Measurements from ENCODE around the gene MRPL20.

MRPL20 gene

DNA sequence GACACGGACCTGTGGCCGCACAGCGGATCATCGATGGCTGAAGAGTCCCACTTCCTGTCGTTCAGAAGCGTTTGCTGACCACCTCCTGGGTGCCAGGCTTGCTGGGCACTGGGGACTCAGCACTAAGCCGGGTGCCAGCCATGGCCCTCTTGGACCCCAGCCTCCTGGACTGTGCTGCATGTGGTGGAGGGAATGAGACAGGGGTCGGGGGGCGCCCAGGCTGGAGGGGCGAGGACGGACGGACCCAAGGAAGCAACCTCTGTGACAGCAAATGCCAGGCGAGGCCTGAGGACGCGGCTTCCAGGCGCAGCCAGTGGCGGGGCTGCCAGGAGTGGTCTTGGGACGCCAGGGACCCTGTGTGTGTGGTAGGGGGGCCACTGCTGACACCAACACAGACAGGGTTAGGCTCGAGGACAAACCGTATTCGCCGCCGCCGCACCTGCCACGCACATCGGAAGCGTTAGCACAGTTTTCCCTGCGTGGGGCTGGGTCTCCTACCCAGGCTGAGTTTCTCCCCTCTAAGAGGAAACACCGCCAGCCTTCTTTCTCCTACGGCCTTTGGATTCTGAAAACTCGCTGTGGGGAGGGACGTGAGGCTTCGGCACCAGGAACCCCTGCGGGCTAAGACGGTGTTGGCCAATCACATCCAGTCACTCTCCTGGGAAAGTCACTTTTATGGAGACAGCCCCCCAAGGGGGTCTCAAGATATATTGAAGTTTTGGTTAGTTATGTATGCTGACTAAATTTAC lies 45.7 kb downstream of the MRPL20 start:
- DNase-seq (ENCODE audit: low spot score) = no peak

DNA sequence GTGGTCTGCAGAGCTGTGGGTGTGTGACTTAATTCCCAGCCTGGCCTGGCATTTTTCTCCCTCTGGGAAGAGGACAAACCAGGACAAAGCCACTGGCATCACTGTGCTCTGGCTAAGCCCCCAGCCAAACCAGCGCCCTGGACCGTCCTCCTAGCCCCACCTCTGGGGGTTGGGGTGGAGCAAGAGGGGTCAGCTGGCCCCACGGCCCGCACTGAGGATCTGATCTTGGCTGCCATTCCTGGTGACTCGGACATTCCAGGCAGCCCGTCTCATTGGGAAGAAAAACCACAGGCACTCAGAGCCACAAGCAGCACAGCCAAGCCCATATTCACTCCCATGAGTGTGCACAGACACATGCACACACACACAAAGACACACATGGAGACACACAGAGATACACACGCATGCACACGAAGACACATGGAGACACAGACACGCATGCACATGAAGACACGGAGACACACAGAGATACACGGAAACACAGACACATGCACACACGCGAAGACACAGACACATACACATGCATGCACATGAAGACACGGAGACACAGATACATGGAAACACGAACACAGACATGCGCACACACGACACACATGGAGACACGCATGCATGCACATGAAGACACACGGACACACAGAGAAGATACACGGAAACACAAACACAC lies 46.5 kb downstream of the MRPL20 start:
- DNase-seq (ENCODE audit: low spot score) = no peak

DNA sequence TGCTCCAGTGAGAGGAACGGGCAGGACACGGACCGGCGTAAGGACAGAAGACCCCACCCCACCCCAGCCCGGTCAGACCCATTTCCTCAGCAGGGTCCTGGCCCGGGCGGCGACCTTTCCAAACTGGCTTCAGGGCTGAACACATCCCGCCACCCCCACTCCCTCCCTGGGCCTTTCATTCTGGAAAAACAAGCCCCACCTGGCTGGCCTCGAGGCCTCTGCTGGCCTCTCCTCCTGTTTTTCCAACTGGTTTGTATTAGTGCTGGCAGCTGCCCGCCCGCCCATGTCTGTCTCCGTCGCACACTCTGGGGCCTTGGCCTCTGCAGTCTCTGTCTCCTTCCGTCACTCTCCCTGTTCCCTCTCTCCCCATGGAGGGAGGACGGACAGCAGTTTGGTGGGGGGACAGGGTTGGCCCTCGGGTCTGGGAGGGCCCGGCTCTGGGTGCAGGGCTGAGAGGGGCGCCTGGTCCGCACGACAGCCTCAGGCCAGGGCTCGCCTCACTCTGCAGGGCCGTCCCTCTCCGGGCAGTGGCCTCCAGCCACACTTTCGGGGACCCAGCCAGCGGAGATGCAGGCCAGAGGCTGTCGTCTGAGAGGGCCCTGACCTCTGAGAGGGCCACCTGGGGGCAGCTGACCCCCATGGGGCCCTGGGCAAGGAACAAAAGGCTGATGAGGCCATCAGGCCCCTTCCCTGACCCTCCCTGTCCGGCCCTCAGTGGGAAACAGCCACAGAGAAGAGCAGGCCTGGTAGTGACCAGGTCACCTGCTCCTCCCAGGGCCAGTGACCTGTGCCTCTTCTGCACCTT lies 47.2 kb downstream of the MRPL20 start:
- DNase-seq (ENCODE audit: low spot score) = no peak

DNA sequence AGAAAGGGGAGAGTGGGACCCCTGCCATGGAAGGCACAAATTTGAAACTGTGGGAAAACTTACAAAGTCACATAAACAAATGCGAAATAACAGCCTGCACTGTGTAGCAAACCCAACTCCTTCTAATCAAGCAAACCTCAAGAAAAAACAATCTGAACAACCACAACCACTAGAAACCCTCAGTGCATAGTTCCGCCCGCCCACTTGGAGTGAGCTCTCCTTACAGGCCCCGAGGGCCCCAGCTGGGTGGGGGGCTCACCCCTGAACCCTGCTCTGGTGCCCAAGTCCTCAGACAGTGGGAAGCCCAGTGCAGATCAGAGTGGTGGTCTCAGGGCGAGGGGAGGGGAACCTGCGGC lies 47.8 kb downstream of the MRPL20 start:
- DNase-seq (ENCODE audit: low spot score) = no peak

DNA sequence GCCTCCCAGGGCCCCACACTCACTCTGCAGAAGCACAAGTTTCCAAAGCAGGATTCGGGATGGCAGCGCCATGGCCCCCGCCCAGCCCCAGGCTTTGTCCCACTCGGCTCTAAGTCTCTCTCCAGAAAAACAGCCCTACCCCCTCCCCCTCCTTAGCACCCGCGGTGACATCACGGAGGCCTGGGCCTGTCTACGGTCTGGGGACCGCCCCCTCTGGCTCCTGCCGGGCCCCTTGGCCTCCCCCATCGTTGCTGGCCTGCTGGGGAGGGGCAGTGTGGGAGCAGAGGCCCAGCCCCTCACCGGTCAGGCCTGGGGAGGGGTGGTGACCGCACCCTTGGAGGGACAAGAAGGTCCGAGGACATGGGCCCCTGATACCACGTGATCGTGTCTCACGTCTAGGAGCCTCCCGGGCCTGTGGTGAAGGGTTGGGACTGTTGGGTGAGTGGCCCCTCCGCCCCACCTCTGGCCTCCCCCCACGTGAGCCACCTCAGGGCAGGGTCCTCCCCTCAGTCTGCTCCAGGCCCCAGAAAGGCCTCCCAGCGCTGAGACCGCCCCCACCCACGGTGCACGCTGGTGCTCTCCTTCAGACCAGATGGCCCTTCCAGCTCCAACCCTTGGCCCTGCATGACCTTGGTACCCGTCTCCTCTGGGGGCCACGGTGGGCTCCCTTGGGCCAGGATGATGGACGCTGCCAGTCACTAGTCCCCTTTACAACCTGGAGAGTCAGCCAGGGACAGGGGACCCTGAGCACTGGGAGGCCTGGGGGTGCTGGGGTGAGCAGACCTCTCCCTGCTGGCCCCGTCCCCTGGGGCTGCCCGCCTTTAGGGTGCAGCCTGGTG lies 48.4 kb downstream of the MRPL20 start, which contains the start of gene MXRA8:
MXRA8 (minus strand) TSS at position 123 of the 839 bp plus-strand sequence; CDS start at position 72, 51 bp downstream.
- no peak for DNase-seq (ENCODE audit: low spot score)

DNA sequence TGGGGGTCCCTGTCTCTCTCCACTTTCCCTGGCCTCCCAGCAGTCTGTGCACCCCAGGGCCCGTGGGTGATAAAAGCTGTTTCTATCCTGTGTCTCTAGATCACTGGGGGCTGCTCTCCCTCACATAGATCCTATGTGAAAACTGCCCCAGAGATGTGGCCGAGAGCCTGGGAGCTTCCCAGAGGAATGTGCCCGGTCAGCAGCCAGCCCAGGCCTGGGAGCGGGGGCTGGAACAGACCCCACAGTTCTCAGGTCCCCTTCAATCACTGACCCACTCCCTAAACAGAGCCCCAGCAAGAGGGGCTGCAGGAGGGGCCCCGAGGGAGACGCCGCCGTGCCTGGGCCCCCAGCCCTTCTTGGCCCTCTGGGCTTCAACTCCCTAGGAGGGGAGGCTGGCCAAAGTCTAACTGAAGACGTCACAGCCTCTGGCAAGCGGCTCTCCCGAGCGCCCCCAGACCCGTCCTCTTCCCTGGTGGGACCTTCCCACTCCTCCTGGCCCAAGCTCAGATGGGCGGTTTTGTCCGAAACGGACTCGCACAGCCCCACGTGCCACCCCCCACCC lies 49.1 kb downstream of the MRPL20 start:
- DNase-seq (ENCODE audit: low spot score) = no peak

DNA sequence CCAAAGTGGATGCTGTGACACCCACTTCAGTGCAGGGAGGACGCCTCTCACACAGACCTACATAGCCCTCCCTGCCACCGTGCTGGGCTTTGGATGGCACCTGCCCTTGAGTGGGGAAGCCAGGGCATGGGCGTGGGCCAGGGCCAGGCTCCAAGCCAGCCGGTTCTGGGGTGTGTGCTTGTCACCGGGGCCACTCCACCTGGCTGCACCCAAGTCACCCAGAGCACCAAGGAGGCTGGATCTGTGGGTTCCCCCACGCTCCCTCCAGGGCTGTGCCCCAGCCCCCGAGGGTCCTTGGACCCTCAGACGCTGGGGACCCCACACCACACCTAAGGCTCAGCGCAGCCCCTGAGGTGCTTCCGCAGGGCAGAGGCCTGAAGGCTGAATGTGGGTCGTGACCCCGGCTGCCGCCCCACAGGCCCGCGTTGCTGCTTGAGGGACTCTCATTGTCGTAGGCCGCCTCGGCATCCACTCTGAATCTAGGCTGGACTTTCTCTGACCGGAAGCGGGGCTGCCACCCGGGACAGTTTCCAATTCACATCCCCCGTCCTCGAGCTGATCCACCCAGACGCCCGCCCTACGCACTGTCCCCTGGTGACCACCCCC lies 50.2 kb downstream of the MRPL20 start:
- no peak for DNase-seq (ENCODE audit: low spot score)

DNA sequence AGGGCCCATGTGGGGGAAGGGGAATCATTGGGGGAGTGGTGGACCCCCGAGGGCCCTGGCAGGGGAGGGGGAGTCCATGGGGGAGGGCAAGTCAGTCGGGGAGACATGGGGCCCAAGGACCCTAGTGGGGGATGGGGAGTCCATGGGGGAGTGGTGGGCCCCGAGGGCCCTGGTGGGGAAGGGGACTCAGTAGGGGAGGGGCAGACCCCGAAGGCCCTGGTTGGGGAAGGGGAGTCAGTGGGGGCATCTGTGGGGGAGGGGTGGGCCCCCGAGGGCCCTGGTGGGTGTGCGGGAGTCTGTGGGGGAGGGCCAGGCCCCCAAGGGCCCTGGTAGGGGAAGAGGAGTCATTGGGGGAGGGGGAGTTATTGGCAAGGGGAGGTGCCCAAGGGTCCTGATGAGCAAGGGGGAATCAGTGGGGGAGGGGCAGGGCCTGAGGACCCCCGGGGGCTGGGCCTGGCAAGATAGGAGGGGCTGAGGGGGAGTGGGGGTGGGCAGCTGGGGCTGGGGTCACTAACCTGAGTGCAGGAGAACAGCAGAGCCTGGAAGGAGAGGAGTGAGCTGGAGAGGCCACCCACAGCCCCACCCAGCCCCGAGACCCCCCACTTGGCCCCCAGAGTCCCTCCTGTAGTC lies 50.8 kb downstream of the MRPL20 start:
- no peak for DNase-seq (ENCODE audit: low spot score)

DNA sequence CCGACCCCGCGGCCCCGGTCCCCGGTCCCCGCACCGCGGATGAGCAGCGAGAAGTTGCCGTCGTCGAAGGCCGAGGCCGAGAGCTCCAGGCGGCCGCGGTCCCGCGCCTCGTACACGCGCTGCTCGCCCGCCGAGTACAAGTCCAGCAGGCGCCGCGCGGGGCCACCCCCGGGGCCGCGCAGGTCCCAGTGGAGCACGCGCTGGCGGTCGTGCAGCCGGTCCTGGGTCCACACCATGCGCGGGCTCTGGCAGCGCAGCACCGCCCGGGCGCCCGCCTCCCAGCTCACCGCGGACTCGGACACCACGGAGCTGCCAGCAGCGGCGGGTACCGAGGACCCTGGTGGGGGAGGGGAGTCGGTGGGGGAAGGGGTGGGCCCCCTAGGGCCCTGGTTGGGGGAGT lies 51.7 kb downstream of the MRPL20 start:
- no peak for DNase-seq (ENCODE audit: low spot score)

DNA sequence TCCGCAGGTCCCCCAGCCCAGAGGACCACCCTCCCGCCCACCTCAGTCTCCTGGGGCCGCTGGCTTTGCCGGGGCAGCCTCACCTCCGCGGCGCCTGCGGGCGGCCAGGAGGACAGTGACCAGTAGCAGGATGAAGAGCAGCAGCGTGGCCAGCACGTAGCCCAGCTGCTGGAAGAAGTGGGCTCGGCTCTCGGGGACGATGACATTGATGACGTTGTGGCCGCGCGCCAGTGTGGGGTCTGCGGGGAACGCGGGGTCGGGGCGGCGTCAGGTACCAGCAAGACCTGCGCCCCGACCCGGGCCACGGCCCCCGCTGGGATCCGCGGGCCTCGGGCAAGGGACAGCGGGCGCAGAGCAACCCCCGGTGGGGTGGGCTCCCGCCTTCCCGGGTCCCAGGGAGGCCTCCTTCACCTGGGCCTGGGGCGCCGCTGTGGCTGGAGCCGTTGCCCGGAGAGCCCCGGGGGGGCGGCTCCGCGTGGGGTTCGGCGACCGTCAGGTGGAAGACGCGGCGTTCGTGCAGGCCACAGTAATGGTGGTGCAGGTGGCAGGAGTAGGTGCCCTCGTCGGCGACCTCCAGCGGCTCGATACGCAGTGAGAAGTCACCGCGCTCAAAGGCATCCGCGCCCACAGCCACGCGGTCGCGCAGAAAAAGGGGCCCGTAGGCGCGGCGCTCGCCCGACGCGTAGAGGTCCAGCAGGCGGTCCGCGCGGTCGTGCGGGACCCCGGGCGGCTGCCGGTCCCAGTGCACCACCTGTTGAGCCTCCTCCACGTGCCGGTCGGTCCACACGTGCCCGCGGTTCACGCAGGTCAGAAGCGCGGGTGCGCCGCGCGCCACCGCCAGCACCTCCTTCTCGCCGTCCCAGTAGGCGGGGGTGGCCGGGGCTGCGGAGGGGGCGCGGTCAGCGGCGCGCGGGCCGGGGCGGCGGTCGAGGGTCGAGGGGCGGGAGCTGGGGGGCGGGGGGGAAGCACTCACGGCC lies 52.5 kb downstream of the MRPL20 start:
- DNase-seq (ENCODE audit: low spot score) = no peak

DNA sequence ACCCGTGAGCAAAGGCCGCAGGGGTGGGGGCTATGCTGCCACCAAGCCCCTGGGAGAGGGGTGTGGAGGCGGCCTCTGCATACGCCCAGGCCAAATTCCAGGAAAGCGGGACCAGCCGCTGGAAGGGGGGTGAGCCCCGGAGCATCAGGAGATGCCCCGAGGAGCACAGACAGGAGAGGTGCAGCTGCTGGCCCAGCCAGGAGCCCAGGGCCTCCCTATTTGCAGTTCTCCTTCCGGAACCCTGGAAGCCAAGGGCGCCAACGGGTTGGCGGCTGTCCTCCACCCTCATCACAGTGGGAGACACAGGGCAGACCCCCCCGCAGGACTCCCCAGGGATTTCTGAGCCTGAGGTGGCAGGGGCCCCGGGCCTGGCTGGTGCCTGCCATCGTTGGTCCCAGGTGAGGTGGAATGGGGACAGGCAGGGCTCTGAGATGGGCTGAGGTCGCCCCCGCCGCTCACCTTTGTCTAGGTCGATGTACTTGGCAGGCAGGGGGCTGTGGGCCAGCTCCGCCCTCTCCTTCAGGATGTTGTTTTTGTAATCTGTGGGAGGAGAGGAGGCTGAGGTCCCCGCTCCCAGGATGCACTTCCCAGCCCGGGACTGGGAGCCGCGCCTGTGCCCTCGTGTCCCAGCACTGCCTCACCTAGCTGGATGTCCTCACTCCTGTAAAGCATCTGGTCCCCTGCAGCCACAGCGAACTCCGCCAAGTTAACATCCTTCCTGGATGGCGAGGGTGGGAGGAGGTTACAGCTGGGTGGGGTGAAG lies 53.5 kb downstream of the MRPL20 start:
- DNase-seq (ENCODE audit: low spot score) = no peak

DNA sequence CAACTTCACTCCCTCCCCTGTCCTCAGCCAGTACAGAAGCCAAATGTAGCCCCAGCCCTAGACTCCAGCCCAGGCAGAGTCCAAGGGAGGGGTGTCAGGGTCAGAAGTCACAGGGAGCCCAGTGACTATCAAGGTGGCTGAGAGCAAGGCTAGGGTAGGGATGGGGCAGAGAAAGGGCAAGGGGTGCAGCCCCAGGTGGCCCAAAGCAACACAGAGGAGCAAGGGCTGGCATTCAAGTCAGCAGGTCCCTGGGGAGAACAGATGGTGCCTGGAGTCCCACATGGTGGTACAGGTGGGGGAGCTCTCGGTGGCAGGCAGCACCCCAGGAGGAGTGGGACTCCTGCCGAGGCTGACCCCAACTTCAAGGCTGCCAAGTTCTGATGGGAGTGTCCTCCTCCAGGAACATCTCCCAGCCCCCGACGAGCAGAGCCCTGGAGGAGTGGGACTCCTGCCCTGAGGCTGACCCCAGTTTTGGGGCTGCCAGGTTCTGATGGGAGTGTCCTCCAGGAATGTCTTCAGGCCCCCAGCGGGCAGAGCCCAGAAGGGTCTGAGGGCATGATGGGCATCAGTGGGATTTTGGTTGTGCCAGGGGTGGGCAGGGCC lies 54.2 kb downstream of the MRPL20 start:
- no peak for DNase-seq (ENCODE audit: low spot score)

All from pons (tissue), 1 donor.